NCI-H226 (cell line): ENCODE measurements around the gene ATP5F1C.
A peak's percentile ranks its signal among the peaks of the same experiment; 100 is the strongest.
"Not testable (repeated sequence)": the region's sequence is repeated elsewhere in the genome, so short reads cannot be mapped to it uniquely, and the experiment has no call there.

Experiments used
- DNase-seq: peaks from one replicate; pipeline ENCODE4 v3.0.0-alpha.2; 2015

Gene ATP5F1C

GRCh38 chr10:7794251-7795026 lies 6.5 kb downstream of the ATP5F1C start:
- DNase-seq, result no peak

- peak; percentile 62 for DNase-seq
Measured at GRCh38 chr10:7795605-7796004, 7.6 kb downstream of the ATP5F1C start.

GRCh38 chr10:7797582-7797981 lies 9.6 kb downstream of the ATP5F1C start:
- peak; percentile 73 for DNase-seq

- no peak for DNase-seq
Measured at GRCh38 chr10:7802606-7803005, 14.6 kb downstream of the ATP5F1C start.

GRCh38 chr10:7804216-7804615 lies 16.2 kb downstream of the ATP5F1C start:
- DNase-seq, result no peak

- no peak for DNase-seq
Measured at GRCh38 chr10:7804741-7805140, 16.8 kb downstream of the ATP5F1C start.

GRCh38 chr10:7808686-7809267 lies 20.8 kb downstream of the ATP5F1C start:
- DNase-seq, result no peak

- no peak for DNase-seq
Measured at GRCh38 chr10:7810443-7810842, 22.5 kb downstream of the ATP5F1C start.

- no peak for DNase-seq
Measured at GRCh38 chr10:7811000-7811399, 23.0 kb downstream of the ATP5F1C start.

- not testable (repeated sequence) for DNase-seq
Measured at GRCh38 chr10:7811743-7812142, 23.8 kb downstream of the ATP5F1C start.

- DNase-seq, result no peak
Measured at GRCh38 chr10:7813481-7813880, 25.5 kb downstream of the ATP5F1C start.

GRCh38 chr10:7817576-7817975 lies 29.6 kb downstream of the ATP5F1C start:
- no peak for DNase-seq

GRCh38 chr10:7817984-7818294 lies 30.0 kb downstream of the ATP5F1C start:
- DNase-seq, result no peak

- DNase-seq, result peak; percentile 64
Measured at GRCh38 chr10:7818295-7819120, 30.5 kb downstream of the ATP5F1C start, which contains the start of gene TAF3. TSS of gene TAF3 (plus strand) at chr10:7818505. CDS start at chr10:7818710, 205 bp downstream.

- DNase-seq, result no peak
Measured at GRCh38 chr10:7819121-7819460, 31.1 kb downstream of the ATP5F1C start.

- DNase-seq, result no peak
Measured at GRCh38 chr10:7824251-7824650, 36.3 kb downstream of the ATP5F1C start.

- DNase-seq, result peak; percentile 10
Measured at GRCh38 chr10:7826971-7827370, 39.0 kb downstream of the ATP5F1C start.

- DNase-seq, result no peak
Measured at GRCh38 chr10:7829289-7829834, 41.4 kb downstream of the ATP5F1C start.

GRCh38 chr10:7832060-7832459 lies 44.1 kb downstream of the ATP5F1C start:
- no peak for DNase-seq

GRCh38 chr10:7833210-7833609 lies 45.2 kb downstream of the ATP5F1C start:
- no peak for DNase-seq

- DNase-seq, result no peak
Measured at GRCh38 chr10:7834262-7834661, 46.3 kb downstream of the ATP5F1C start.

GRCh38 chr10:7836571-7836970 lies 48.6 kb downstream of the ATP5F1C start:
- no peak for DNase-seq

GRCh38 chr10:7846591-7846990 lies 58.6 kb downstream of the ATP5F1C start:
- DNase-seq, result no peak
